ENCODE results near the gene SPTLC3. TPM values are rescaled to one million over a fixed set of nuclear protein-coding genes. Genes with fewer than 3 reads are reported as not detected.
"Not testable (repeated sequence)": the region's sequence is repeated elsewhere in the genome, so short reads cannot be mapped to it uniquely, and the experiment has no call there.

Gene SPTLC3
- total RNA-seq = 2.2 TPM
- long read RNA-seq, full-length matches to known transcripts = 2 of 2 reads
- long read RNA-seq, partial matches to known transcripts = 0 of 2 reads
- long read RNA-seq, other reads (novel, unspliced or antisense) = 0 of 2 reads

- intact Hi-C loops (cut with DNase I) = loop anchor here (2.0 kb wide), 1 partner anchor 20 kb away; no protein-coding TSS in a partner anchor
- DNase-seq (ENCODE audit: low spot score) = no peak
Measured at GRCh38 chr20:13008761-13009681, at the start of gene SPTLC3. Gene SPTLC3, plus strand, starts transcription at chr20:13008972. Its CDS starts 296 bp downstream, at chr20:13009268.

DNA sequence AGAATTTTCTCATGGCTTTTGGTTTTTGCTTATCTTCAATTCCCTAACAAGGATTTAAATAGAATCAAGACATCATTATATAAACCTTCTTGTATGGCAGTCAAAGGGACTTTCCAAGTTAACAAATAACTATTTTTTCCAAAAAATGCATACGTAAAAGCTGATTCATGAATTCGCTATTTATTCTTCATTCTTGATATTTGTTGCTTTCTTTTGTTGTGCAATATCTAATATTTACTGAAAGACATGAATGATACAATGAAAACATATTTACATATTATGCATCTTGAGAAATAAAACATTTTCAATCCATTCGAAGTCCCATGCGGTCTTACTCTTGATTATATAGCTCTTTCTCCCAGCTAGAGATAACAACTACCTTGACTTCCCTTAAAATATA is 47.0 kb upstream of the SPTLC3 start:
- DNase-seq (ENCODE audit: low spot score) = no peak
- intact Hi-C loops (cut with DNase I) = no loop called here

DNA sequence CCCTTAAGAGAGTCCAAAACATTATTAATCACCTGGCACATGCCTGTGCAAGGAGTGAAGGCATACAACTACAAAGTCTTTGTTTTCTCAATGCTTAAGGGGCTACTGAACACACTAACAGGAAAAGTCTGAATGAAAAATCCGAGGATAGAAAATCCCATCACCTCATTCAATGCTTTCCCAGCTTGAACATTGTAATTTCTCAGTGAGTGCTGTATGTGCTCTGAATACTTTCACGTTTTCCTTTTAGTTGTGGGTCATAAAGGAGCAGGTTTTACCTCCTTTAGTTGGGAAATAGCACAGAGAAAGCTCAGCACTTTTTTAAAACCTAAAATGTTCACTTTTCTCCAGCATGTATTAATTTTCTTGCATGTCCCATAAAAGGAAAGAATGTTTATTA is 45.9 kb upstream of the SPTLC3 start:
- intact Hi-C loops (cut with DNase I) = no loop called here
- DNase-seq (ENCODE audit: low spot score) = no peak

GRCh38 chr20:12963416-12963815 is 45.4 kb upstream of the SPTLC3 start:
- no peak for DNase-seq (ENCODE audit: low spot score)
- intact Hi-C loops (cut with DNase I) = no loop called here

DNA sequence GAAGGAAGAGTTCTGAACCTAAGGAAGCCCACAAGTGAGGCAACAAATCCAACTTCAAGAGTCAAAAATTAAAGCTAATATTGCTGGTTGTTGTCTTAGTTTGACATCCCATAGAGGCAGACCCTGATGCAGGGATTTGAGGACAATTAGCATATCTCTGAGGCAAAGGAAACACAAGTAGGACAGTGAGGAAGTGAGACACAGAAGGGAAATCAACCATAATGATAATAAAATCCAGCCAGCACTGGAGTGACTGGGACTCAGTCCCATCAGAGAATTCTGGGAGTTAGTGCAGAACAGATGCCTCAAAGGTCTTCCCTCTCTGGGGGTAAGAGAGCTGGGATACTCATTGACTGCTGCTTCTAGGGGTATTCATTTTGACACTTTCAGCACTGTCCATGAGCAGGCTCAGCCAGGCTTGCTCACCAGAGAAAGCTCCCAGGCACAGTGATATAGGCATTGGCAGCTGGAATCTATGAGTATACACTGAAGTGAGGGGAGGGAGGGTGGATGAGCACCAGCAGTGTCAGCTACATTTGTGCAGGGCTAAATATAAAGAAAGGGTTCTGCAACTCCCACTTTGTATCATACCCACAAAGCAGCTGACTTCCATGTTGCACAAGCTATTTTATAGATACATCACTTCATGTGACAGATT is 43.4 kb upstream of the SPTLC3 start:
- intact Hi-C loops (cut with DNase I) = no loop called here
- no peak for DNase-seq (ENCODE audit: low spot score)

DNA sequence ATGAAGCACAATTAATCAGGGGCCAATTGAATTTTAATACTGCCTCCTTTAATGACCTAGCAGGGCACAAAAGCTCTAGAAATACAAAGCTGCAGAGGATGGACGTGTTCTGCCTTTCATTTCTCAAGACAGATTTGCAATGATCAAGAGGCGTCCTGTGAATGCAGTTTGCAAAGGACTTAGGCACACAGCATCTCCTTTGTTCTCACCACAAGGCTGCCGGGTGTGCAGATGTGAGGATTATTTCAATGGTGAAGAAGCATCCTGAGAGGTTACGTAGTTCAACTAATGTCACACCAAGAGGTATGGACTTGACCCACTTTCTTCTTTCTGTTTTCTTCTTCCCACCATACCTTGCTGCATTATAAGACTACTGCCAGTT is 42.9 kb upstream of the SPTLC3 start:
- DNase-seq (ENCODE audit: low spot score) = no peak
- intact Hi-C loops (cut with DNase I) = no loop called here

DNA sequence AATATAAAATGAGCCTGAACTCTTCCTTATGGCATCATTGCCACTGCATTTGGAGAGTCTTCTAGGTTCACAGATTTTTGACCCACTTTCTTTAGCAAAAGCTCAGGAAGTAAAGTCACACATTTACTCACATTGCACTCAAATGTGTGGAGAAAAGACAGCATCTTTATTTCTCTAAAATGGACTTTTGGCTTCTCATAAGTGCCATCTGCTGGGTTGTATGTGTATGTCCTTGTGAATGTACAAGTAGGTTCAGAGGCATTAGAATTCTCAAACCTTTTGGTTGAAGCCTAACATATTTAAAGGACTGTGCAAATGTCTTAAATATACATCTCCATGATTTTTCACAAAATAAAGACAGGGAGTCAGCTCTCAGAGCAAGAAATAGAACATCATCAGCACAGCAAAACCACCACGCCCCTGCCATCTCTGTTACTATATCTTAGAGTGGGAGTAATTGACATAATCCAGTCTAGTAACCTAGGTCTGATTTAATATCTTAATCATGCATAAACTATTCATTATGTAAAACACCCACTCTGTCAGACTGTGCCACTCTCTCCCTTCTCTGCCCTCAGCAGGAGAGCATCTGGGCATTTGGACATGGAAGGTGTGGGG is 42.2 kb upstream of the SPTLC3 start:
- intact Hi-C loops (cut with DNase I) = no loop called here
- no peak for DNase-seq (ENCODE audit: low spot score)

DNA sequence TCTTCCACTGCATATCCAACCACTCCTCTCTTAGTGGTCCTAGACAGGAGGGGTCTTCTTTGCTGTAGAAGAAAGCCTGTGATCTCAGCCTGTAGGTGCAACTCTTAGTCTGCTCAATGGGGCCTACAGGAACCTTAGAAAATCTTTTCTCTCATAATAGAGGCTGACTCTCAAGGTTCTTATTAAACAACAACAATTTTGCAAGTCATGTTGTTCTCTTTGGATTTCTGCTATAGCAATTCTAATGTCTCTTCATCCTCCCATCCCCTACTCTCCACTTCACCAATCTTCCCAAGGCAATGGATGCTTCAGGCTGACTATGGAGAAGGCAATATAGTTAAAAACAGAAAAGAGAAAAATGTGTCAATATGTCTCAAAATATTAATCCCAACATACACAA is 40.8 kb upstream of the SPTLC3 start:
- DNase-seq (ENCODE audit: low spot score) = no peak
- intact Hi-C loops (cut with DNase I) = no loop called here

DNA sequence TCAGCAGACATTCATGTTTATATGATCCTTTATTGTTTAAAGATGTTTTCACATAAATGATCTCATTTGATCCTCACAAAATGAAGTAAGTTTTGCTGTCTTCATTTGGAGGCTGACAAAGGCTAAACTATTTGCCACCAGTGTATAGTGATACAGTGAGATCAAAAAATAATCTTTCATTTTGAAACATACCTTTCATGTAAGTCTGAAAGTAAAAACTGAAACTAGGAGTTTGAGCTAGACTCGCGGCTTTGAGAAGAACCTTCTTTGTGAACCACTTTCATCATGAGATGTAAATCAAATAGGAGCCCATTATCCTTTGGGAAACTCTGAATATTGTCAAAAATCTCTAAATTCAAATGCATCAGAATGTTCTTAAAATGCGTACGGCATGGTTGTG is 40.3 kb upstream of the SPTLC3 start:
- DNase-seq (ENCODE audit: low spot score) = no peak

GRCh38 chr20:12969071-12969669 is 39.6 kb upstream of the SPTLC3 start:
- DNase-seq (ENCODE audit: low spot score) = no peak
- intact Hi-C loops (cut with DNase I) = no loop called here

More for the DNA sequence above, 40.3 kb upstream of the SPTLC3 start:
- intact Hi-C loops (cut with DNase I) = no loop called here

GRCh38 chr20:12970372-12970821 is 38.4 kb upstream of the SPTLC3 start:
- intact Hi-C loops (cut with DNase I) = loop anchor here (2.0 kb wide), 1 partner anchor 136 kb away; no protein-coding TSS in a partner anchor
- DNase-seq (ENCODE audit: low spot score) = no peak

GRCh38 chr20:12975833-12976608 is 32.8 kb upstream of the SPTLC3 start:
- DNase-seq (ENCODE audit: low spot score) = no peak

GRCh38 chr20:12976720-12977309 is 32.0 kb upstream of the SPTLC3 start:
- intact Hi-C loops (cut with DNase I) = no loop called here
- DNase-seq (ENCODE audit: low spot score) = no peak

More at GRCh38 chr20:12975833-12976608, 32.8 kb upstream of the SPTLC3 start:
- intact Hi-C loops (cut with DNase I) = no loop called here

DNA sequence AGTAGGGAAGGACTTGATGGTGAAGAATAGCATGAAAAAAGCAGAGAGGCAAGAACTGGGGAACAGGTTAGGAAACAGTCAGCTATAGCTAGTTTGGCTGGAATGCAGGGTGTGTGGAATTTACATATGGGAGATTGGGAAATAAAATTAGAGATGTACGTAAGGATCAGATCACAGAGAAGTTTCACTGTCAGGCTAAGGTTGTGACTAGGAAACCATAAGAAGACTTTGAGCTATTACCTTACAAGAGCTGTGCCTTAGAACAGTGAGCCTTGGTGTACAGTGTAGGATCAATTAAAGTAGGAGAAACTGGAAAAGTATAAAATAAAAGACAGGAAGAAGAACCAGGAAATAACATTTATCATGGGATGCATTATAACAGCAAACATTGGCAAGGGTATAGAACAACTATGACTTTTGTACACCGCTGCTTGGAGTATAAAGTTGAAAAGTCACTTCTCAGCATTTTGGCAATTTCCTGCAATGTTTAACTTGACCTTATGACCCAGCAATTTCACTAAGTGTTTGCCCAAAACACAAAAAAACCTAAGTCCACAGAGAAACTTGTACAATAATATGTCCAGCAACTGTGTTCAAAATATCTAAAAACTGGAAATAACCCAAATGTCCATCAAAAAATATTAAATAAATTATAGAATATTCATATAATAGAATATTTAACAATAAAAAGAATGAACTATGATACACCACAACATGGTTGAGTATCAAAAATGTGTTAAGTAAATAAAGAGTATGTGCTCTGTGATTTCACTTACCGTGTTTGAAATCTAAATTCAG is 31.2 kb upstream of the SPTLC3 start:
- no peak for DNase-seq (ENCODE audit: low spot score)
- intact Hi-C loops (cut with DNase I) = no loop called here

DNA sequence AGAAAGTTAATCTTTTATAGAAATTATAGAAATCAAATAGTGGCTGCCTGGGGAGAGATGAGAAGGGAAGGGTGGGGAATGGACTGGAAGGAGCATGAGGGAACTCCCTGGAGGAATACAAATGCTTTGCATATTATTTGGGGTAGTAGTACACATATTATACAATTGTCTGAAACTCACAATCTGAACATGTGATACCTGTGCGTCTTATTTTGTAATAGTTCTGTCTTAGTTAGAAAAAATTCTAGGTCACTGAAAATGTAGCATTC is 30.7 kb upstream of the SPTLC3 start:
- intact Hi-C loops (cut with DNase I) = no loop called here
- no peak for DNase-seq (ENCODE audit: low spot score)

DNA sequence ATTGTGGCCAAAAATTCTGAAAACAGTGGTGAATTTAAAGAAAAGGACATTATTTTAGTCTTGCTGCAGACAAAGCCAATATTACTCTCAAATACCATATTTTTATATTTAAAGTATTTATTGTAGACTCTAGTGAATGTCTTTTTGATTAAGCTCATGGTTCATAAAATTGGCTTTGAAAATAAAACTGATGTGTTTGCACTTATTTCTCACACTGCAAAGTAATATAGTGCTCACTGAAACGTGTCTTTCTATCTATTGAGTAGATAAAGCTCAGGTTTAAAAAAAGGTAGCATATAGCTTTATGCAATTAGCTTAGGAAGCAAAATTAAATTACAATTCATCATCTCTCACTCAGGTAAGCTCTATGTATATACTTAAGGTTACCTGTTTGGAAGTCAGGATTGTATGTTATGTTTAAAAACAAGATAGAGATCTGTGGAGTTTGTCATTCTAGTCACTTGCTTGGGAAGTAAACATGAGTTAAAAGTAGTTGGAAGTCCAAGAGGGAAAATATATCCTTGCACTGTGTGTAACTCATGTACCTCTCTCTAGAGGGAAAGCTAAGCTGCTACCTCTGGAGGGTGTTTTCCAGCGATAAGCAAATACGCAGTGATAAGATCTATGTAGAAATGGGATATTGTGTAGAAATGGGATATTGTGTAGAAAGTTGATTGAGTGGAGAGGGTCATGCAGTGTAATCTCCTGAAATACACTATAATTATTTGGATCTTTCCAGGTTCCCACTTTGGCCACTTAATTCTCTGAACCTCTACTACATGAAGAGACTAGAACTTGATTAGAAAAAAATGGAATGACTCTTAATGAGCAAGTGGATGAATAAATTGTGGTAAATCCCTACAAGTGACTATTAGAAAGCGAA is 29.9 kb upstream of the SPTLC3 start:
- DNase-seq (ENCODE audit: low spot score) = no peak
- intact Hi-C loops (cut with DNase I) = no loop called here

DNA sequence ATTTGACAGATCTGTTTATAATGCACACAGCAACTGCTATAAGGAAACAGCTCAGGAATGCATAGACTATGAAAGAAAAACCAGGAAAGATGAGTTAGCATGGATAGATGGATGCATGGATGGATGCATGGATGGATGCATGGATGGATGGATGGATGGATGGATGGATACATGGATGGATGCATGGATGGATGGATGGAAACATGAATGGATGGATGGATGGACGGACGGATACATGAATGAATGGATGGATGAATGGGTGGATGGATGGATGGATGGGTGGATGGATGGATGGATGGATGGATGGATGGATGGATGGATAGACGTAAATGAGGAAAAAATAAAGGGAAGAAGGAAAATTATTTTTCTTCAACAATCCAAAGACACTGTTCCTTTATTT is 29.1 kb upstream of the SPTLC3 start:
- intact Hi-C loops (cut with DNase I); DNase-seq (ENCODE audit: low spot score): not testable (repeated sequence)
